Measurements from ENCODE around the gene TDRD10. TPM values are rescaled to one million over a fixed set of nuclear protein-coding genes. Genes with fewer than 3 reads are reported as not detected.

The TDRD10 gene
- total RNA-seq, 1 donor from 2014 or later: not detected

DNA sequence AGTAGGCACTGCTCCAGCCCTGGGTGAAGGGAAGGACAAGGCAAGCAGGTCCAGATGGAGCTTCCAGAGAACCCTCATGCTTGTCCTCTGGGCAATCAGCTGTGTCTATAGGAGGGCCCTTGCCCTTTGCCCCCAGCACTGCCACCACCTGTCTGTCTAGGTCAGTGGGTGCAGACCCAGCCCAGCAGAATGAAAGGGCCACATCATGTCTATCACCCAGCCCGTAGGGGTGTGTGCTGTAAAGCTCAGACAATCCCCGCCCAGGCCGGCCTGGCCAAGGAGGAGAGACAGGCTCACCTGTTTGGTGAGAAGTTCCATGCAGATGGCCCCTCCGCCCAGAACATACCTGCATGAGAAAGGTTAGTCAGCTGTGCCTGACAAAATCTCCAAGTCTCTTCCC, 49.5 kb downstream of the TDRD10 start:
- H3K4me3 ChIP-seq (ENCODE audit: low read depth, low read length): no peak overlapping the region
- DNase-seq (ENCODE audit: low read depth): no peak
- TF ChIP-seq, protein P1, sequence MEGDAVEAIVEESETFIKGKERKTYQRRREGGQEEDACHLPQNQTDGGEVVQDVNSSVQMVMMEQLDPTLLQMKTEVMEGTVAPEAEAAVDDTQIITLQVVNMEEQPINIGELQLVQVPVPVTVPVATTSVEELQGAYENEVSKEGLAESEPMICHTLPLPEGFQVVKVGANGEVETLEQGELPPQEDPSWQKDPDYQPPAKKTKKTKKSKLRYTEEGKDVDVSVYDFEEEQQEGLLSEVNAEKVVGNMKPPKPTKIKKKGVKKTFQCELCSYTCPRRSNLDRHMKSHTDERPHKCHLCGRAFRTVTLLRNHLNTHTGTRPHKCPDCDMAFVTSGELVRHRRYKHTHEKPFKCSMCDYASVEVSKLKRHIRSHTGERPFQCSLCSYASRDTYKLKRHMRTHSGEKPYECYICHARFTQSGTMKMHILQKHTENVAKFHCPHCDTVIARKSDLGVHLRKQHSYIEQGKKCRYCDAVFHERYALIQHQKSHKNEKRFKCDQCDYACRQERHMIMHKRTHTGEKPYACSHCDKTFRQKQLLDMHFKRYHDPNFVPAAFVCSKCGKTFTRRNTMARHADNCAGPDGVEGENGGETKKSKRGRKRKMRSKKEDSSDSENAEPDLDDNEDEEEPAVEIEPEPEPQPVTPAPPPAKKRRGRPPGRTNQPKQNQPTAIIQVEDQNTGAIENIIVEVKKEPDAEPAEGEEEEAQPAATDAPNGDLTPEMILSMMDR (conservative IDR thresholded peaks at IDR 0.05; ENCODE audit: low read depth, low read length): no peak

DNA sequence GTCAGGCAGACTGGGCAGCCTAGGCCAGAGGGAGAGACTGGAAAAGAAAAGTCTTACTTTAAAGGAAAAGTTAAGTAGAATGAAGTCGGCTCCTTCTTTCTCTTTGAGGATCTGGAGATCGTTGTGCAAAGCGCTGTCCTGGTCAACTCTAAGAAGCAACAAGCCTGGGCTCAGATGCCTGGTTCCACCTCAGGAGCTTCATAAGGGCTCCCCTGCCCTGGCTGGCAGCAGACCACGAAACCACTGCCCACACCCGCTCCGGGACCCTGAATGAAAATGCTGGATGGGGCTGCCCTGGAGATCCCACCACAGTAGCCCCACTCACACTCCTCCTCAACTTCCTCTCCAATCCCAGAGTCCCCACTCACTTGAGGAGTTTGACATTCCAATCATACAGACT, 50.0 kb downstream of the TDRD10 start:
- TF ChIP-seq, protein P1 (conservative IDR thresholded peaks at IDR 0.05; ENCODE audit: low read depth, low read length): no peak
- no peak for DNase-seq (ENCODE audit: low read depth)
- no peak overlapping the region for H3K4me3 ChIP-seq (ENCODE audit: low read depth, low read length)

DNA sequence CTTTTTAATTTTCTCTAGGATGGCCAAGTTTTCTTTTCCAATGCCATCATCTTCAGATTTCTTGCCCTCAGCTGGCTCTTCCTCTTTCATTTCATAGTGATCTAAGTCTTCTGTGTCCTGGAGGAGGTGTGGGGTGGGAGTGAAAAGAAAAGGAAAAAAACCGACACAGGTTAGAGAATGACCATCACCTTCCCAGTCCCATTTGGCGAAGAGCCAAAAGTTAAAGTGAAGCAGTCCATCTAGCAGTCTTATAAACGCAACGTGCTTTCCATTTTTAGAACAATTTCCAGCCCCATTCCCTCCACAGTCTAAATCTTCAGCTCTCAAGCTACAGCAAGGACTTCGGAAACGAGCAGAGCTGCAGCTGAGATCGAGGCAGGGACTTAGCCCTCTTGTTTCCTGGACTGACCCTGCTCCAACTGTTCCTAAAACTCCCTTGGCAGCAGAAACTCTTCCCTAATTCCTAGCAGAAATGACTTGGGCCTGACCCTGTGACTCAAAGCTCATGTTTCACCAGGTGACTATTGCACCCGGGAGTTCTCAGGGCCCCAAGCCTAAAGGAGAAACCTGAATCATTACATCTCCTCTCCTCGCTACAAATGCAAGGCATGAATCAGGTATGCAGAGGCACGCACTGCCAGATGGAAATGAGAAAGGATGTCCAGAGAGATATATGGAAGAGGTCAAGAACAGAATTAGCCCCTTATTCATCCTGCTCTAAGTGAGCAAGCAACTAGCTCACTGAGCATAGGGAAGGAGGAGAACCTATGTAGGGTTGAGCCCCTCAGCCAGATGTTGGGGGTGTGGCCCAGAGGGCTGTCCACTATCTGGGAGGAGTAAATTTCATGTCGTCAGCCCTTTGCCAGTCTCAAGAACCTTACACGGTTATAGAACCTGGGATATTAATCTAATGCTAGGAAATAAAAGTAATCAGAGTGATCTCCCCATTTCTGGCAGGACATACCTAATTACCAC, 51.3 kb downstream of the TDRD10 start:
- no peak for DNase-seq (ENCODE audit: low read depth)
- TF ChIP-seq, protein P1 (conservative IDR thresholded peaks at IDR 0.05; ENCODE audit: low read depth, low read length): no peak

DNA sequence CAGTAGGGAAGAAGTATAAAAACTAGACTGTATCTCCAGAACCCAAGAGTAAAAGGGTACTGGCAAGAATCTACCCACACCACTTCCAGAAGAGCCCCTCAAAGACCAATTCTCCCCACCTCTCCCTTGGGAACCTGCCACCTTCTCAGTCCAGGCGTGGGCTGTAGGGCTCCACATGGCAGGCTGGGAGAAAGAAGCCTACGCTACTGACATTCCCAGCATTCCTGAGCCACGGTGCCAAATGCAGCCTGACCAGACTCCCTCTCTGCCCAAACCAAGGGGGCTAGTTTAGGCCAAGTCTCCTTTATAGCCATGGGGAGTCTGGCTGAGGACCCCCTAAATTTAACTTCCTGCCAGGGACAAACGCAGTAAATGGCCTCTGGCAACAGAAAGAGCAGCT, 54.4 kb downstream of the TDRD10 start:
- no peak for DNase-seq (ENCODE audit: low read depth)
- H3K4me3 ChIP-seq (ENCODE audit: low read depth, low read length): peak overlapping the region; percentile 89
- TF ChIP-seq, protein P1 (conservative IDR thresholded peaks at IDR 0.05; ENCODE audit: low read depth, low read length): no peak

More for the DNA sequence above, 51.3 kb downstream of the TDRD10 start:
- no peak overlapping the region for H3K4me3 ChIP-seq (ENCODE audit: low read depth, low read length)

DNA sequence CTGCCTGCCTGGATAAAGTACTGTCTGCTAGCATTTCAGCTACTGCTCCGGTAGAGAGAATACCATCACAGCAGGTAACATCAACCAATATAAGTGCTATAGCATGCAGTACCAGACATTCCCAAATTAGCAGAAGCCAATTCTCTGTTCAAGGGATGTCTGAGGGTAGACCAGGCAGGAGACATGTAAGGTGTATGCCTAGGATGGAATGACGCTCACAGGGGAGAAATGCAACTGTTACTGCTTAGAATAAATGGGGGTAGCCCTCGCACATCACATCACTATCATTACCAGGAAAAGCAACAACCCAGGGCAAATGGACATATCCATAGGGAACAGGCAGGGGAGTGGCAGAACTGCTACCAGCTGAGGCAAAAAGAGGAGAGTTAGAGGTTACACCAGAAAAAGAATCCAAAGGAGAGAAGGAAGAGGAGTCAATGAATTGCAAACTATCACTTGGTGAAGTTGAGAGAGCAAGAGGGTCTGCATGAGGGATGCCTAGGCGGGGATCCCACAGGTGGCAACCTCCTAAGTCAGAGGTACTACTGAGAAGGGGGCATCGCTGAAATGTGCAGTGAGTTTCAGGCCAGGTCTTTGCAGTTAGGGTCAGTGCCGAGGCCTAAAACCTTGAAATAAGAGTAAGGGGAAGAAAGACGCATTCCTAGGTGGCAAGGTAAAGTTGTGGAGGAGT, 55.4 kb downstream of the TDRD10 start:
- peak overlapping the region; percentile 89 for H3K4me3 ChIP-seq (ENCODE audit: low read depth, low read length)
- no peak for DNase-seq (ENCODE audit: low read depth)
- TF ChIP-seq, protein P1 (conservative IDR thresholded peaks at IDR 0.05; ENCODE audit: low read depth, low read length): no peak

DNA sequence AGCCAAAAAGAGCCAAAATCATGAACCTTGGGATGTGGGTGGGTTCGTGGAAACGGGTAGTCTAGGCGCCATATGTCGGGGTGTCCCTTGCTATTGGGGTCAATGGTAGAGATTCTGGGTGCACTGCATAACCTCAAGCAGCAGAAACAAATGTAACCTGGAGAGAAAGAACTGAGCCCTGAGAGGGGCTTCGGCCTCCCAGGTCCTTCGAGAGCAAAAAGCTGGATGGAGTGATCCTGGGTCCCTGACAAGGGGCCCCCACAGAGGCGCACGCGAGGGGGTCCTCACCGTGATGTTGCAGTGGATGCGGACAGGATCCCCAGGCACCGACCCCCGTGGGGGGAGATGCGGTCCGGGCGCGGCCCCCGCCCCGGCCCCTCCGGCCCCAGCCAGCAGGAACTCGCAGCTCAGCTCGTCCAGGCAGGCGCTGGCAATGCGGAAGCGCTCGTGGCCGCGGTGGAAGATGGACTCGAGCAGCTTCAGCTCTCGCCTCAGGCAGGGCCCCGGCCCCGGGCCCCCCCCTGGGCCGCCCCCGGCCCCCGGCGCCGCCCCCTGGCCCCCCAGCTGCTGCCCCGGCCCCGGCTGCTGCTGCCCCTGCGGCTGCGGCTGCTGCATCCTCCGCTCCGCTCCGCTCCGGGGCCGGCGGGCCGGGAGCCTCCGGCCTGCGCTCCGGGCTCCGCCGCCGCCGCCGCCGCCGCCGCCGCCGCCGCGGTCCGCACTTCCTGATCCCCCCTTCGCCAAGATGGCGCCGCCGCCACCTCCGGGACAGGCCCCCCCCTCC, 56.1 kb downstream of the TDRD10 start, which contains the start of gene UBE2Q1:
UBE2Q1 (minus strand) TSS at position 724 of the 781 bp plus-strand sequence; CDS start at position 615, 109 bp downstream.
- DNase-seq (ENCODE audit: low read depth): no peak
- H3K4me3 ChIP-seq (ENCODE audit: low read depth, low read length): peak within 1 kb of the TSS; percentile 89
- TF ChIP-seq, protein P1 (conservative IDR thresholded peaks at IDR 0.05; ENCODE audit: low read depth, low read length): no peak

All from epithelial cell of proximal tubule (primary cell).